D721Med (cell line): ENCODE measurements around the gene PHF21B.
"Not testable (repeated sequence)": the region's sequence is repeated elsewhere in the genome, so short reads cannot be mapped to it uniquely, and the experiment has no call there.

Source experiments
- DNase-seq: peaks from one replicate; pipeline ENCODE4 v3.0.0; 2011; ENCODE audit warnings: low spot score; ENCODE audit not compliant: insufficient read length
- FAIRE-seq: peaks from 2 replicates; lab custom pipeline; 2011; peaks lifted over from hg19 to GRCh38; lab: Jason Lieb, UNC
- CTCF ChIP-seq: IDR thresholded peaks from 2 replicates; pipeline ENCODE4 v1.5.1; 2012; ENCODE audit warnings: mild to moderate bottlenecking, control low read depth; ENCODE audit not compliant: insufficient read depth; ENCODE audit errors: missing control alignments

The PHF21B gene

GRCh38 chr22:44965171-44965570, 44.6 kb downstream of the PHF21B start:
- FAIRE-seq: no peak
- TF ChIP-seq CTCF: no peak

GRCh38 chr22:44964722-44965078, 45.1 kb downstream of the PHF21B start:
- DNase-seq (no peak), FAIRE-seq (no peak)
- TF ChIP-seq CTCF: no peak

More at GRCh38 chr22:44965171-44965570, 44.6 kb downstream of the PHF21B start:
- DNase-seq: no peak

- no peak for DNase-seq
- TF ChIP-seq CTCF: no peak
- no peak for FAIRE-seq
These were observed 45.7 kb downstream of the PHF21B start for GRCh38 chr22:44963832-44964721.

- no peak for TF ChIP-seq CTCF
- DNase-seq (no peak), FAIRE-seq (no peak)
These were observed 46.9 kb downstream of the PHF21B start for GRCh38 chr22:44962741-44963454.

- FAIRE-seq, DNase-seq: not testable (repeated sequence)
These were observed 48.1 kb downstream of the PHF21B start for GRCh38 chr22:44961682-44962081.

GRCh38 chr22:44956840-44957767, 52.7 kb downstream of the PHF21B start:
- FAIRE-seq (no peak), DNase-seq (no peak)
- TF ChIP-seq CTCF: peak; percentile 12

GRCh38 chr22:44955102-44955501, 54.7 kb downstream of the PHF21B start:
- TF ChIP-seq CTCF: no peak
- FAIRE-seq (no peak), DNase-seq (no peak)
